ENCODE data around the gene RSRP1. TPM values are rescaled to one million over a fixed set of nuclear protein-coding genes. Genes with fewer than 3 reads are reported as not detected.

RSRP1 gene
- total RNA-seq, 1 donor from 2014 or later: 48.6 TPM

GRCh38 chr1:25197235-25197975 lies 49.8 kb downstream of the RSRP1 start:
- Histone ChIP-seq H3K27me3 (ENCODE audit: control insufficient read depth, insufficient read depth, low read length) (peaks cover 47% of the 10 kb centered on the region), H3K36me3 (ENCODE audit: control insufficient read depth, insufficient read depth, low read length) (no peaks in the 10 kb centered on the region), H3K4me3 (ENCODE audit: low read depth, low read length) (no peak overlapping the region)
- DNase-seq (ENCODE audit: low read depth): no peak
- TF ChIP-seq CTCF (IDR thresholded peaks at IDR 0.05; ENCODE audit: insufficient read depth, low read length, poor library complexity, severe bottlenecking): no peak

- no peak for TF ChIP-seq CTCF (IDR thresholded peaks at IDR 0.05; ENCODE audit: insufficient read depth, low read length, poor library complexity, severe bottlenecking)
- H3K36me3 ChIP-seq (ENCODE audit: control insufficient read depth, insufficient read depth, low read length): no peaks in the 10 kb centered on the region
- no peak overlapping the region for H3K4me3 ChIP-seq (ENCODE audit: low read depth, low read length)
- H3K27me3 ChIP-seq (ENCODE audit: control insufficient read depth, insufficient read depth, low read length): peaks cover 46% of the 10 kb centered on the region
- DNase-seq (ENCODE audit: low read depth): no peak
Measured at GRCh38 chr1:25196830-25197229, 50.4 kb downstream of the RSRP1 start.

- DNase-seq (ENCODE audit: low read depth): no peak
- Histone ChIP-seq H3K4me3 (ENCODE audit: low read depth, low read length) (no peak overlapping the region), H3K27me3 (ENCODE audit: control insufficient read depth, insufficient read depth, low read length) (peaks cover 37% of the 10 kb centered on the region), H3K36me3 (ENCODE audit: control insufficient read depth, insufficient read depth, low read length) (no peaks in the 10 kb centered on the region)
- TF ChIP-seq CTCF (IDR thresholded peaks at IDR 0.05; ENCODE audit: insufficient read depth, low read length, poor library complexity, severe bottlenecking): no peak
Measured at GRCh38 chr1:25195835-25196234, 51.4 kb downstream of the RSRP1 start.

GRCh38 chr1:25194572-25195020 lies 52.7 kb downstream of the RSRP1 start:
- no peak overlapping the region for H3K4me3 ChIP-seq (ENCODE audit: low read depth, low read length)
- no peak for DNase-seq (ENCODE audit: low read depth)
- no peak for TF ChIP-seq CTCF (IDR thresholded peaks at IDR 0.05; ENCODE audit: insufficient read depth, low read length, poor library complexity, severe bottlenecking)
- H3K36me3 ChIP-seq (ENCODE audit: control insufficient read depth, insufficient read depth, low read length): no peaks in the 10 kb centered on the region
- H3K27me3 ChIP-seq (ENCODE audit: control insufficient read depth, insufficient read depth, low read length): peaks cover 28% of the 10 kb centered on the region

- no peak overlapping the region for H3K4me3 ChIP-seq (ENCODE audit: low read depth, low read length)
- H3K36me3 ChIP-seq (ENCODE audit: control insufficient read depth, insufficient read depth, low read length): no peaks in the 10 kb centered on the region
- TF ChIP-seq CTCF (IDR thresholded peaks at IDR 0.05; ENCODE audit: insufficient read depth, low read length, poor library complexity, severe bottlenecking): no peak
- DNase-seq (ENCODE audit: low read depth): no peak
- H3K27me3 ChIP-seq (ENCODE audit: control insufficient read depth, insufficient read depth, low read length): peaks cover 26% of the 10 kb centered on the region
Measured at GRCh38 chr1:25194054-25194453, 53.2 kb downstream of the RSRP1 start.

GRCh38 chr1:25193229-25193628 lies 54.0 kb downstream of the RSRP1 start:
- peaks cover 24% of the 10 kb centered on the region for H3K27me3 ChIP-seq (ENCODE audit: control insufficient read depth, insufficient read depth, low read length)
- no peak for DNase-seq (ENCODE audit: low read depth)
- H3K4me3 ChIP-seq (ENCODE audit: low read depth, low read length): no peak overlapping the region
- TF ChIP-seq CTCF (IDR thresholded peaks at IDR 0.05; ENCODE audit: insufficient read depth, low read length, poor library complexity, severe bottlenecking): no peak
- no peaks in the 10 kb centered on the region for H3K36me3 ChIP-seq (ENCODE audit: control insufficient read depth, insufficient read depth, low read length)
